ENCODE data around the gene UTP3.
"Not testable (repeated sequence)": the region's sequence is repeated elsewhere in the genome, so short reads cannot be mapped to it uniquely, and the experiment has no call there.

The UTP3 gene

GRCh38 chr4:70700712-70701111 lies 12.4 kb downstream of the UTP3 start:
- no peak for ATAC-seq
- no peak for TF ChIP-seq ZNF70 (CRISPR knock-in tag; IDR thresholded peaks at IDR 0.05)
- no peak for TF ChIP-seq TCF4 (CRISPR knock-in tag; IDR thresholded peaks at IDR 0.05; ENCODE audit: borderline replicate concordance)

GRCh38 chr4:70701271-70701670 lies 12.9 kb downstream of the UTP3 start:
- TF ChIP-seq ZNF8 (CRISPR knock-in tag; IDR thresholded peaks at IDR 0.05) = no peak
- no peak for TF ChIP-seq ESRRG (CRISPR knock-in tag; IDR thresholded peaks at IDR 0.05)
- TF ChIP-seq SNAI2 (CRISPR knock-in tag; IDR thresholded peaks at IDR 0.05) = no peak
- no peak for TF ChIP-seq GLIS3 (CRISPR knock-in tag; IDR thresholded peaks at IDR 0.05)
- no peak for TF ChIP-seq TOX (CRISPR knock-in tag; IDR thresholded peaks at IDR 0.05; ENCODE audit: borderline replicate concordance)
- TF ChIP-seq ZNF70 (CRISPR knock-in tag; IDR thresholded peaks at IDR 0.05) = no peak
- no peak for TF ChIP-seq TCF4 (CRISPR knock-in tag; IDR thresholded peaks at IDR 0.05; ENCODE audit: borderline replicate concordance)
- no peak for TF ChIP-seq CSRNP3 (CRISPR knock-in tag; IDR thresholded peaks at IDR 0.05)
- no peak for TF ChIP-seq ZC3H10 (CRISPR knock-in tag; IDR thresholded peaks at IDR 0.05)
- no peak for TF ChIP-seq OSR1 (CRISPR knock-in tag; IDR thresholded peaks at IDR 0.05)
- no peak for TF ChIP-seq ZFP30 (CRISPR knock-in tag; IDR thresholded peaks at IDR 0.05)
- TF ChIP-seq PATZ1 (CRISPR knock-in tag; IDR thresholded peaks at IDR 0.05; ENCODE audit: borderline replicate concordance) = no peak
- no peak for TF ChIP-seq TSHZ2 (CRISPR knock-in tag; IDR thresholded peaks at IDR 0.05)
- TF ChIP-seq ISL1 (CRISPR knock-in tag; IDR thresholded peaks at IDR 0.05) = no peak
- TF ChIP-seq ZNF565 (CRISPR knock-in tag; conservative IDR thresholded peaks at IDR 0.05; ENCODE audit: low read depth) = no peak
- no peak for TF ChIP-seq CSDC2 (CRISPR knock-in tag; IDR thresholded peaks at IDR 0.05)
- TF ChIP-seq ZFP3 (CRISPR knock-in tag; IDR thresholded peaks at IDR 0.05) = no peak
- no peak for ATAC-seq

GRCh38 chr4:70702592-70702991 lies 14.3 kb downstream of the UTP3 start:
- not testable (repeated sequence) for ATAC-seq

- no peak for ATAC-seq
Observed at GRCh38 chr4:70703619-70704214, 15.4 kb downstream of the UTP3 start.

More at GRCh38 chr4:70703619-70704214, 15.4 kb downstream of the UTP3 start:
- TF ChIP-seq ZNF565 (CRISPR knock-in tag; conservative IDR thresholded peaks at IDR 0.05; ENCODE audit: low read depth) (no peak), CSDC2 (CRISPR knock-in tag; IDR thresholded peaks at IDR 0.05) (no peak), BACH2 (CRISPR knock-in tag; IDR thresholded peaks at IDR 0.05; ENCODE audit: borderline replicate concordance) (no peak), POU6F1 (CRISPR knock-in tag; IDR thresholded peaks at IDR 0.05; ENCODE audit: borderline replicate concordance, low read depth) (no peak), ARNTL (CRISPR knock-in tag; IDR thresholded peaks at IDR 0.05; ENCODE audit: borderline replicate concordance, low read depth) (no peak), TSHZ2 (CRISPR knock-in tag; IDR thresholded peaks at IDR 0.05) (no peak), ZNF8 (CRISPR knock-in tag; IDR thresholded peaks at IDR 0.05) (no peak), PATZ1 (CRISPR knock-in tag; IDR thresholded peaks at IDR 0.05; ENCODE audit: borderline replicate concordance) (no peak)
